Left lung (tissue), 10 donors: ENCODE measurements around the gene CADM2. TPM values are rescaled to one million over a fixed set of nuclear protein-coding genes. Genes with fewer than 3 reads are reported as not detected.

ENCODE experiments used
- ATAC-seq: fragments of 200-7000 bp; cut with Tn5 transposase; one replicate; pipeline ENCODE4 v1.9.1; 2020; ENCODE audit warnings: moderate library complexity
- DNase-seq, 4 donors: peaks; one replicate each; pipeline ENCODE4 v3.0.0-alpha.2; 2013 to 2020
- H3K27ac ChIP-seq, 2 donors: fragments of 200-600 bp; sonication (generic) in 1 of 2; one replicate each; pipeline versions ENCODE4 v1.5.0 to v1.8.0; 2020 to 2021
- H3K27me3 ChIP-seq, 2 donors: fragments of 200-600 bp; sonication (generic) in 1 of 2; one replicate each; pipeline versions ENCODE4 v1.5.0 to v1.8.0; 2020 to 2021
- H3K36me3 ChIP-seq, 2 donors: fragments of 200-600 bp; sonication (generic) in 1 of 2; one replicate each; pipeline versions ENCODE4 v1.5.0 to v1.8.0; 2020 to 2021
- H3K4me1 ChIP-seq, 2 donors: fragments of 200-600 bp; one replicate each; pipeline ENCODE4 v1.8.0; 2021
- H3K4me3 ChIP-seq, 2 donors: fragments of 200-600 bp; sonication (generic) in 1 of 2; one replicate each; pipeline versions ENCODE4 v1.5.0 to v1.8.0; 2020 to 2021; ENCODE audit warnings: mild to moderate bottlenecking in 1 of 2
- H3K9me3 ChIP-seq, 2 donors: fragments of 200-600 bp; sonication (generic) in 1 of 2; one replicate each; pipeline versions ENCODE4 v1.5.0 to v1.8.0; 2020 to 2021
- CTCF ChIP-seq, 2 donors: fragments of 200-600 bp; sonication (generic) in 1 of 2; IDR thresholded peaks; one replicate each; pipeline versions ENCODE4 v1.5.0 to v1.8.0; 2021; ENCODE audit warnings: antibody characterized with exemption in 2 of 2
- intact Hi-C, 2 donors: fragments of 100-400 bp; cut with DNase I; formaldehyde crosslinking; loops; one replicate each; pipeline versions ENCODE4 v1.11.2 to v1.14.2; 2022
- polyA plus RNA-seq, 6 donors: library from polyadenylated mRNA; unstranded; fragments of 120-200 nt; gene quantifications; one replicate each; pipeline ENCODE4 v1.2.1, GENCODE V29; 2013; ENCODE audit not compliant: insufficient read length in 6 of 6
- total RNA-seq, 2 donors: library from RNA; stranded (reverse); fragmentation: NEBNext Ultra II Directional; extraction: Animal tissue kit (Norgen Biotek cat#: 25700); gene quantifications; one replicate each; pipeline ENCODE4 v1.2.1, GENCODE V29; 2021
- donor health status: DM: no; HTN: yes; CAD: no.
- donor health status: DM: no; HTN: no; CAD: no.

Gene CADM2
- total and polyA plus RNA-seq, 8 donors: 0.16 to 2.3 (median 0.74) TPM

GRCh38 chr3:85270488-85270887 is 311.7 kb downstream of the CADM2 start:
- peak; percentile 21 for ATAC-seq
- no peaks in the 10 kb centered on the region for H3K9me3 ChIP-seq
- TF ChIP-seq CTCF (IDR thresholded peaks at IDR 0.05): no peak
- no peaks in the 10 kb centered on the region for H3K36me3 ChIP-seq
- DNase-seq: peak in 1 of 4 donors; percentile 11
- H3K4me3 ChIP-seq: no peak overlapping the region
- no peak overlapping the region for H3K27ac ChIP-seq
- intact Hi-C loops: no loop called here
- no peaks in the 10 kb centered on the region for H3K4me1 ChIP-seq
- no peaks in the 10 kb centered on the region for H3K27me3 ChIP-seq

- Histone ChIP-seq H3K4me1 (no peaks in the 10 kb centered on the region), H3K36me3 (no peaks in the 10 kb centered on the region), H3K27ac (no peak overlapping the region), H3K9me3 (no peaks in the 10 kb centered on the region), H3K4me3 (no peak overlapping the region), H3K27me3 (no peaks in the 10 kb centered on the region)
- DNase-seq (no peak), ATAC-seq (no peak)
- intact Hi-C loops: no loop called here
- no peak for TF ChIP-seq CTCF (IDR thresholded peaks at IDR 0.05)
These were observed 313.1 kb downstream of the CADM2 start for GRCh38 chr3:85271911-85272310.

- DNase-seq (no peak), ATAC-seq (no peak)
- no peaks in the 10 kb centered on the region for H3K36me3 ChIP-seq
- H3K4me3 ChIP-seq: no peak overlapping the region
- no peak for TF ChIP-seq CTCF (IDR thresholded peaks at IDR 0.05)
- peaks cover 0 to 8% of the 10 kb centered on the region in 2 donors for H3K9me3 ChIP-seq
- no peaks in the 10 kb centered on the region for H3K27me3 ChIP-seq
- intact Hi-C loops: no loop called here
- H3K27ac ChIP-seq: no peak overlapping the region
- no peaks in the 10 kb centered on the region for H3K4me1 ChIP-seq
These were observed 329.5 kb downstream of the CADM2 start for GRCh38 chr3:85288257-85288656.

GRCh38 chr3:85297291-85297690 is 338.5 kb downstream of the CADM2 start:
- ATAC-seq (no peak), DNase-seq (no peak)
- Histone ChIP-seq H3K4me3 (no peak overlapping the region), H3K27me3 (no peaks in the 10 kb centered on the region), H3K9me3 (no peaks in the 10 kb centered on the region), H3K4me1 (no peaks in the 10 kb centered on the region), H3K36me3 (no peaks in the 10 kb centered on the region), H3K27ac (no peak overlapping the region)
- TF ChIP-seq CTCF (IDR thresholded peaks at IDR 0.05): no peak
- intact Hi-C loops: no loop called here

- no peak for ATAC-seq
- no peak for TF ChIP-seq CTCF (IDR thresholded peaks at IDR 0.05)
- Histone ChIP-seq H3K4me3 (no peak overlapping the region), H3K27me3 (no peaks in the 10 kb centered on the region), H3K36me3 (no peaks in the 10 kb centered on the region), H3K27ac (no peak overlapping the region), H3K9me3 (no peaks in the 10 kb centered on the region), H3K4me1 (no peaks in the 10 kb centered on the region)
- no peak for DNase-seq
- intact Hi-C loops: no loop called here
These were observed 339.2 kb downstream of the CADM2 start for GRCh38 chr3:85298032-85298431.
